ENCODE data around the gene IFIT2. TPM values are rescaled to one million over a fixed set of nuclear protein-coding genes. Genes with fewer than 3 reads are reported as not detected.
"Not testable (repeated sequence)": the region's sequence is repeated elsewhere in the genome, so short reads cannot be mapped to it uniquely, and the experiment has no call there.

Gene IFIT2
- total RNA-seq, 1 experiment from 2014 or later = 0.15 TPM

DNA sequence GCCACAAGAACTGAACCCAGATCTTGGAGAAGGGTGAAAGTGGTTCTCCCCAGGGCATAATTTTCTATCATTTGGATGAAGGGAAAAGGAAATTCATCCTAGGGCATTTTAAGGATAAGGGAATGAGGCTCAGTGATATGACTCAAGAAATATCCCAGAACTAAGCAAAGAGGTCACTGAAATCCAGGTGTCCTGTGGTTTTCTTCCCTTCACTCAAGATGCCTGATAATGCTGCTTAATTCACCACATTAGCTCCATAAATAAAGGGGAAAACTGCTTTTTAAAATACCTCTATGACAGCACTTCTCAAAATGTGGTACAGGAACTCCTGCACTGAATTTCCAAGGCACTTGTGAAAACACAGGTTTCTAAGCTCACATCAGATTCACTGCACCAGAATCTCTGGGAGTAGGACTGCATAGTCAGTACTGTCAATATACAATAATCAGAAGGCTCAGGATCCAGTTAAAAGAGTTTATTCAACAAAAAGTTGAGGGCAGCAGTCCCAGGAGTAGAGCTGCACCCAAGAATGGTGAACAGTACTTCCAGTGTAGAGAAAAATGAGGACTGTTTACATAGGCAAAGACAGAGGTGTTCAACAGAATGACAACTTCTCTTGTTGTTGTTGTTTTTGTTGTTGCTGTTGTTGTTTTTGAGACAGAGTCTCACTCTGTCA lies 28.8 kb downstream of the IFIT2 start (continued):
- no peak for TF ChIP-seq NFE2L1 (CRISPR knock-in tag; IDR thresholded peaks at IDR 0.05)
- TF ChIP-seq, protein P1, sequence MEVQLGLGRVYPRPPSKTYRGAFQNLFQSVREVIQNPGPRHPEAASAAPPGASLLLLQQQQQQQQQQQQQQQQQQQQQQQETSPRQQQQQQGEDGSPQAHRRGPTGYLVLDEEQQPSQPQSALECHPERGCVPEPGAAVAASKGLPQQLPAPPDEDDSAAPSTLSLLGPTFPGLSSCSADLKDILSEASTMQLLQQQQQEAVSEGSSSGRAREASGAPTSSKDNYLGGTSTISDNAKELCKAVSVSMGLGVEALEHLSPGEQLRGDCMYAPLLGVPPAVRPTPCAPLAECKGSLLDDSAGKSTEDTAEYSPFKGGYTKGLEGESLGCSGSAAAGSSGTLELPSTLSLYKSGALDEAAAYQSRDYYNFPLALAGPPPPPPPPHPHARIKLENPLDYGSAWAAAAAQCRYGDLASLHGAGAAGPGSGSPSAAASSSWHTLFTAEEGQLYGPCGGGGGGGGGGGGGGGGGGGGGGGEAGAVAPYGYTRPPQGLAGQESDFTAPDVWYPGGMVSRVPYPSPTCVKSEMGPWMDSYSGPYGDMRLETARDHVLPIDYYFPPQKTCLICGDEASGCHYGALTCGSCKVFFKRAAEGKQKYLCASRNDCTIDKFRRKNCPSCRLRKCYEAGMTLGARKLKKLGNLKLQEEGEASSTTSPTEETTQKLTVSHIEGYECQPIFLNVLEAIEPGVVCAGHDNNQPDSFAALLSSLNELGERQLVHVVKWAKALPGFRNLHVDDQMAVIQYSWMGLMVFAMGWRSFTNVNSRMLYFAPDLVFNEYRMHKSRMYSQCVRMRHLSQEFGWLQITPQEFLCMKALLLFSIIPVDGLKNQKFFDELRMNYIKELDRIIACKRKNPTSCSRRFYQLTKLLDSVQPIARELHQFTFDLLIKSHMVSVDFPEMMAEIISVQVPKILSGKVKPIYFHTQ (CRISPR knock-in tag; IDR thresholded peaks at IDR 0.05) = no peak
- no peak for TF ChIP-seq MXD4 (CRISPR knock-in tag; IDR thresholded peaks at IDR 0.05; ENCODE audit: borderline replicate concordance)
- TF ChIP-seq GABPB1 (CRISPR knock-in tag; IDR thresholded peaks at IDR 0.05) = no peak

DNA sequence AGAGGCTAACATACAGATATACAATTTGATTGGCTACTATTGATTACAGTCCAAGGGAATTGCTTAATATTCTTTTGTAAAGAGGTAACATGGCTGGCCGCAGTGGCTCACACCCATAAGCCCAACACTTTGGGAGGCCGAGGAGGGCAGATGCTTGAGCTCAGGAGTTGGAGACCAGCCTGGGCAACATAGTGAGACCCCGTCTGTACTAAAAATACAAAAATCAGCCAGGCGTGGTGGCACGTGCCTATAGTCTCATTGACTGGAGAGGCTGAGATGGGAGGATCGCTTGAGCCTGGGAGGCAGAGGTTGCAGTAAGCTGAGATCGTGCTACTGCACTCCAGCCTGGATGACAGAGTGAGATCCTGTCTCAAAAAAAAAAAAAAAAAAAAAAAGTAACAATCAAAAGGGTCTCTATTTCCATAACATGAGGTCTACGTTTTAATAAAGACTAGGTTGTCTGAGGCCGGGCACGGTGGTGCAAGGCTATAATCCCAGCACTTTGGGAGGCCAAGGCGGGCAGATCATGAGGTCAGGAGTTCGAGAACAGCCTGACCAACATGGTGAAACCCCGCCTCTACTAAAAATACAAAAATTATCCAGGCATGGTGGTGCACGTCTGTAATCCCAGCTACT lies 29.8 kb downstream of the IFIT2 start:
- H3K4me3 Mint-ChIP-seq; H3K27ac Mint-ChIP-seq; CTCF ChIA-PET; DNase-seq (ENCODE audit: low spot score); POLR2A ChIA-PET; H3K36me3 Mint-ChIP-seq; ATAC-seq; H3K9me3 Mint-ChIP-seq; H3K27me3 Mint-ChIP-seq (ENCODE audit: low read depth): not testable (repeated sequence)
- H3K4me1 Mint-ChIP-seq = peaks cover 61% of the 10 kb centered on the region
- TF ChIP-seq ZNF121 (CRISPR knock-in tag; IDR thresholded peaks at IDR 0.05) = peak; percentile 76

DNA sequence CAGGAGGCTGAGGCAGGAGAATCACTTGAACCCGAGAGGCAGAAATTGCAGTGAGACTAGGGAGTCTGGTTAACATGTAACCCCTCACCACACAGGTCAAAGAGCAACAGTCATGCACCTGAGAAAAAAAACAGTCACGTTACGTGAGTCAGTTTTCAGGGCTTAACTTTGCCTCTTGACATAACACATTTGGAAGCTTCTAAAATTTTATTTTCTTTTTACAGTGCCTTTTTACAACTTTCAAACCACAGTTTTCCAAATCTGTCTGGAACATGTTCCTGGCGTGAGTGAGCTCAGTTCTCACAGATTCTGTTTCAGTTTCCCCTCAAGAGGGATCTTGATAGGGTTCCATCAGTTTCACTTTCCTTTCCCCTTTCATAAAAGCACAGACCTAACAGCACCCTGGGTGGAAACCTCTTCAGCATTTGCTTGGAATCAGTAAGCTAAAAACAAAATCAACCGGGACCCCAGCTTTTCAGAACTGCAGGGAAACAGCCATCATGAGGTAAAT lies 30.3 kb downstream of the IFIT2 start:
- Mint-ChIP-seq H3K36me3 (no peaks in the 10 kb centered on the region), H3K4me1 (peaks cover 55% of the 10 kb centered on the region), H3K9me3 (no peaks in the 10 kb centered on the region; the same call in 1 of the 2 replicates), H3K27ac (peak overlapping the region; percentile 96), H3K4me3 (no peak overlapping the region), H3K27me3 (ENCODE audit: low read depth) (no peaks in the 10 kb centered on the region)
- CTCF ChIA-PET = no interaction called here
- TF ChIP-seq E2F1 (CRISPR knock-in tag; IDR thresholded peaks at IDR 0.05) (no peak), GABPB1 (CRISPR knock-in tag; IDR thresholded peaks at IDR 0.05) (peak; percentile 44; the same call in 1 of the 2 replicates), ZNF219 (CRISPR knock-in tag; IDR thresholded peaks at IDR 0.05; ENCODE audit: borderline replicate concordance) (no peak)
- no peak for ATAC-seq
- no peak for DNase-seq (ENCODE audit: low spot score)
- POLR2A ChIA-PET = interaction anchor here (0.6 kb wide), 1 partner anchor 74 kb away, joined by 3 read pairs; no protein-coding TSS in a partner anchor

DNA sequence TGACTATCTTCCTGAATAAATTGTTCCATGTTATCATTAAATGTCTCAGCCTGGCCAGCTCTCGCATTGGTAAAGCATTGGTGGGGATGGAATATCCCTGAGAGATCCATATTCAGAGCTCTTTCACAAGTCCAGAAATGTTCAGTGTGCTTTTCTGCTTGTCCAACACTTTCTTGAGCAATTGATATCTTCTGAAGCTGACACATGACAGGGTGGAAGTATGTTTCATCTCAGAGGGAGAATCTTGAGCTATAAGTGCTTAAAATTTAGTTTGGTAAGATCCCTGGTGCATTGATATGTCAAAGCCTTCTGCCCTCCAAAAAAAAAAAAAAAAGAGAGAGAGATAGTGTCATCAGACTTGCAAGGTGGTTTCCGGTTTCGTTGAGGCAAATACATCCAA lies 33.4 kb downstream of the IFIT2 start:
- Mint-ChIP-seq H3K4me1 (peaks cover 32% of the 10 kb centered on the region), H3K9me3 (peaks cover 11% of the 10 kb centered on the region), H3K27ac (no peak overlapping the region), H3K36me3 (peaks cover 5% of the 10 kb centered on the region; the same call in 1 of the 2 replicates), H3K4me3 (no peak overlapping the region), H3K27me3 (ENCODE audit: low read depth) (no peaks in the 10 kb centered on the region)
- POLR2A ChIA-PET = no interaction called here
- no peak for DNase-seq (ENCODE audit: low spot score)
- CTCF ChIA-PET = interaction anchor here (0.6 to 0.7 kb wide), 2 partner anchors 34 to 38 kb away, joined by 3 to 4 read pairs; no protein-coding TSS in a partner anchor
- ATAC-seq = no peak
- TF ChIP-seq HMGA2 (CRISPR knock-in tag; IDR thresholded peaks at IDR 0.05) (no peak), NFYB (CRISPR knock-in tag; conservative IDR thresholded peaks at IDR 0.05; ENCODE audit: low read depth) (no peak), GABPB1 (CRISPR knock-in tag; IDR thresholded peaks at IDR 0.05) (no peak), OVOL2 (CRISPR knock-in tag; IDR thresholded peaks at IDR 0.05; ENCODE audit: borderline replicate concordance) (no peak), ZBTB21 (CRISPR knock-in tag; IDR thresholded peaks at IDR 0.05; ENCODE audit: borderline replicate concordance) (no peak), RORB (CRISPR knock-in tag; IDR thresholded peaks at IDR 0.05) (no peak), TP53 (CRISPR knock-in tag; IDR thresholded peaks at IDR 0.05) (no peak), TEAD4 (CRISPR knock-in tag; IDR thresholded peaks at IDR 0.05) (no peak), ATF1 (CRISPR knock-in tag; IDR thresholded peaks at IDR 0.05) (no peak), CREM (CRISPR knock-in tag; IDR thresholded peaks at IDR 0.05) (no peak)
- TF ChIP-seq, protein P2, sequence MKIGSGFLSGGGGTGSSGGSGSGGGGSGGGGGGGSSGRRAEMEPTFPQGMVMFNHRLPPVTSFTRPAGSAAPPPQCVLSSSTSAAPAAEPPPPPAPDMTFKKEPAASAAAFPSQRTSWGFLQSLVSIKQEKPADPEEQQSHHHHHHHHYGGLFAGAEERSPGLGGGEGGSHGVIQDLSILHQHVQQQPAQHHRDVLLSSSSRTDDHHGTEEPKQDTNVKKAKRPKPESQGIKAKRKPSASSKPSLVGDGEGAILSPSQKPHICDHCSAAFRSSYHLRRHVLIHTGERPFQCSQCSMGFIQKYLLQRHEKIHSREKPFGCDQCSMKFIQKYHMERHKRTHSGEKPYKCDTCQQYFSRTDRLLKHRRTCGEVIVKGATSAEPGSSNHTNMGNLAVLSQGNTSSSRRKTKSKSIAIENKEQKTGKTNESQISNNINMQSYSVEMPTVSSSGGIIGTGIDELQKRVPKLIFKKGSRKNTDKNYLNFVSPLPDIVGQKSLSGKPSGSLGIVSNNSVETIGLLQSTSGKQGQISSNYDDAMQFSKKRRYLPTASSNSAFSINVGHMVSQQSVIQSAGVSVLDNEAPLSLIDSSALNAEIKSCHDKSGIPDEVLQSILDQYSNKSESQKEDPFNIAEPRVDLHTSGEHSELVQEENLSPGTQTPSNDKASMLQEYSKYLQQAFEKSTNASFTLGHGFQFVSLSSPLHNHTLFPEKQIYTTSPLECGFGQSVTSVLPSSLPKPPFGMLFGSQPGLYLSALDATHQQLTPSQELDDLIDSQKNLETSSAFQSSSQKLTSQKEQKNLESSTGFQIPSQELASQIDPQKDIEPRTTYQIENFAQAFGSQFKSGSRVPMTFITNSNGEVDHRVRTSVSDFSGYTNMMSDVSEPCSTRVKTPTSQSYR (CRISPR knock-in tag; IDR thresholded peaks at IDR 0.05) = no peak
- TF ChIP-seq, protein P3, sequence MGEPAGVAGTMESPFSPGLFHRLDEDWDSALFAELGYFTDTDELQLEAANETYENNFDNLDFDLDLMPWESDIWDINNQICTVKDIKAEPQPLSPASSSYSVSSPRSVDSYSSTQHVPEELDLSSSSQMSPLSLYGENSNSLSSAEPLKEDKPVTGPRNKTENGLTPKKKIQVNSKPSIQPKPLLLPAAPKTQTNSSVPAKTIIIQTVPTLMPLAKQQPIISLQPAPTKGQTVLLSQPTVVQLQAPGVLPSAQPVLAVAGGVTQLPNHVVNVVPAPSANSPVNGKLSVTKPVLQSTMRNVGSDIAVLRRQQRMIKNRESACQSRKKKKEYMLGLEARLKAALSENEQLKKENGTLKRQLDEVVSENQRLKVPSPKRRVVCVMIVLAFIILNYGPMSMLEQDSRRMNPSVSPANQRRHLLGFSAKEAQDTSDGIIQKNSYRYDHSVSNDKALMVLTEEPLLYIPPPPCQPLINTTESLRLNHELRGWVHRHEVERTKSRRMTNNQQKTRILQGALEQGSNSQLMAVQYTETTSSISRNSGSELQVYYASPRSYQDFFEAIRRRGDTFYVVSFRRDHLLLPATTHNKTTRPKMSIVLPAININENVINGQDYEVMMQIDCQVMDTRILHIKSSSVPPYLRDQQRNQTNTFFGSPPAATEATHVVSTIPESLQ (CRISPR knock-in tag; IDR thresholded peaks at IDR 0.05) = no peak
- TF ChIP-seq, protein P4, sequence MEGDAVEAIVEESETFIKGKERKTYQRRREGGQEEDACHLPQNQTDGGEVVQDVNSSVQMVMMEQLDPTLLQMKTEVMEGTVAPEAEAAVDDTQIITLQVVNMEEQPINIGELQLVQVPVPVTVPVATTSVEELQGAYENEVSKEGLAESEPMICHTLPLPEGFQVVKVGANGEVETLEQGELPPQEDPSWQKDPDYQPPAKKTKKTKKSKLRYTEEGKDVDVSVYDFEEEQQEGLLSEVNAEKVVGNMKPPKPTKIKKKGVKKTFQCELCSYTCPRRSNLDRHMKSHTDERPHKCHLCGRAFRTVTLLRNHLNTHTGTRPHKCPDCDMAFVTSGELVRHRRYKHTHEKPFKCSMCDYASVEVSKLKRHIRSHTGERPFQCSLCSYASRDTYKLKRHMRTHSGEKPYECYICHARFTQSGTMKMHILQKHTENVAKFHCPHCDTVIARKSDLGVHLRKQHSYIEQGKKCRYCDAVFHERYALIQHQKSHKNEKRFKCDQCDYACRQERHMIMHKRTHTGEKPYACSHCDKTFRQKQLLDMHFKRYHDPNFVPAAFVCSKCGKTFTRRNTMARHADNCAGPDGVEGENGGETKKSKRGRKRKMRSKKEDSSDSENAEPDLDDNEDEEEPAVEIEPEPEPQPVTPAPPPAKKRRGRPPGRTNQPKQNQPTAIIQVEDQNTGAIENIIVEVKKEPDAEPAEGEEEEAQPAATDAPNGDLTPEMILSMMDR (IDR thresholded peaks at IDR 0.05) = no peak
